ENCODE measurements around the gene SLK. TPM values are rescaled to one million over a fixed set of nuclear protein-coding genes. Genes with fewer than 3 reads are reported as not detected.

The SLK gene
- total and polyA plus RNA-seq, 7 donors: 15.6 to 96.1 (median 72.1) TPM

DNA sequence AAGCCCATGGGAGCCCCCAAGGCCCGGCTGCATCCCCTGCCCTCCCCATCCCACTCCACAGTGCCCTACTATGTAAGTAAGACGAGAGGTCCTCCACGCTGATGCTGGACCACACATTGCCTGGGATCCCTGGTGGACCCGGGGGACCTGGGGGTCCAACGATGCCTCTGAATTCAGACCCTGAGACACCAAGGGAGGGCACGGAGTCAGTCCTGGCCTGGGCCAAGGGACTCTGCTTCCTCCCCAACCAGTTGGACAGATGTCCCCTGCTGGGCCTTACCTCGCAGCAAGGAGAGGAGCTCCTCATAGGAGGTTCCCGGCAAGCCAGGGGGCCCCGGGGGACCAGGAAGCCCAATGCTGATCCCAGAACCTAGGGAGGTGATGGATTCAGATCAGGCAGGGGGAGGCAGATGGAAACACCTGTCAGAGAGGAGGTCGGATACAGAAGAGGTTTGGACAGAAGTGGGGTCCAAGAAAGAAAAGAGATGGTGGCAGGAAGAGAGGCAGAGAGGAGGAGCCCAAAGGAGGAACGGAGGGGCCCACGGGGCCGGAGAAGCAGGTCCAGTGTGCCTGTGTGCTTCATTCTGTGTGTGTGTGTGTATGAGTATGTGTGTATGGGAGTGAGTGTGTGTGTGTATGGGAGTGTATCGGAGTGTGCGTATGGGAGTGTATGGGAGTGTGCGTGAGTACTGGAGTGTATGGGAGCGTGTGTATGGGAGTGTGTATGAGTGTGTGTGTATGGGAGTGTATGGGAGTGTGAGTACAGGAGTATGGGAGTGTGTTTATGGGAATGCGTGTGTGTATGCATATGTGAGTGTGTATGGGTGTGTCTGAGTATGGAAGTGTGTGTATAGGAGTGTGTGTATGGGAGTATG is 68.5 kb downstream of the SLK start:
- H3K36me3 ChIP-seq: peaks cover 0 to 10% (median 0%) of the 10 kb centered on the region in 4 donors
- no peaks in the 10 kb centered on the region for H3K27me3 ChIP-seq
- no peaks in the 10 kb centered on the region for H3K9me3 ChIP-seq
- no peak for DNase-seq
- no peak for TF ChIP-seq POLR2AphosphoS5 (IDR thresholded peaks at IDR 0.05)
- TF ChIP-seq POLR2A (IDR thresholded peaks at IDR 0.05): no peak
- TF ChIP-seq EP300 (IDR thresholded peaks at IDR 0.05): no peak
- no peaks in the 10 kb centered on the region for H3K4me1 ChIP-seq
- WGBS, 2 donors: 85 to 86% methylated on average over 18 of the region's 18 CpGs
- intact Hi-C loops (cut with DNase I): no loop called here
- no peak overlapping the region for H3K4me3 ChIP-seq
- H3K27ac ChIP-seq: no peak overlapping the region

- intact Hi-C loops (cut with DNase I): no loop called here
- no peak for DNase-seq
- TF ChIP-seq CTCF (IDR thresholded peaks at IDR 0.05) (no peak), POLR2AphosphoS5 (IDR thresholded peaks at IDR 0.05) (no peak), EP300 (IDR thresholded peaks at IDR 0.05) (no peak), POLR2A (IDR thresholded peaks at IDR 0.05) (no peak)
- Histone ChIP-seq H3K4me3 (no peak overlapping the region), H3K9me3 (no peaks in the 10 kb centered on the region), H3K4me1 (no peaks in the 10 kb centered on the region), H3K36me3 (peaks cover 0 to 10% (median 0%) of the 10 kb centered on the region in 4 donors), H3K27me3 (no peaks in the 10 kb centered on the region), H3K27ac (no peak overlapping the region)
- WGBS, 2 donors: 60 to 84% methylated on average over 3 of the region's 3 CpGs
These were observed 69.1 kb downstream of the SLK start for GRCh38 chr10:104036069-104036384.

- Histone ChIP-seq H3K27ac (no peak overlapping the region), H3K27me3 (no peaks in the 10 kb centered on the region), H3K9me3 (no peaks in the 10 kb centered on the region), H3K4me3 (no peak overlapping the region), H3K36me3 (peaks cover 0 to 10% (median 0%) of the 10 kb centered on the region in 4 donors), H3K4me1 (no peaks in the 10 kb centered on the region)
- WGBS, 2 donors: 79 to 84% methylated on average over 21 of the region's 21 CpGs
- intact Hi-C loops (cut with DNase I): no loop called here
- TF ChIP-seq POLR2A (IDR thresholded peaks at IDR 0.05) (no peak), POLR2AphosphoS5 (IDR thresholded peaks at IDR 0.05) (no peak), CTCF (IDR thresholded peaks at IDR 0.05) (no peak), EP300 (IDR thresholded peaks at IDR 0.05) (no peak)
- no peak for DNase-seq
These were observed 69.7 kb downstream of the SLK start for GRCh38 chr10:104036518-104037260.

DNA sequence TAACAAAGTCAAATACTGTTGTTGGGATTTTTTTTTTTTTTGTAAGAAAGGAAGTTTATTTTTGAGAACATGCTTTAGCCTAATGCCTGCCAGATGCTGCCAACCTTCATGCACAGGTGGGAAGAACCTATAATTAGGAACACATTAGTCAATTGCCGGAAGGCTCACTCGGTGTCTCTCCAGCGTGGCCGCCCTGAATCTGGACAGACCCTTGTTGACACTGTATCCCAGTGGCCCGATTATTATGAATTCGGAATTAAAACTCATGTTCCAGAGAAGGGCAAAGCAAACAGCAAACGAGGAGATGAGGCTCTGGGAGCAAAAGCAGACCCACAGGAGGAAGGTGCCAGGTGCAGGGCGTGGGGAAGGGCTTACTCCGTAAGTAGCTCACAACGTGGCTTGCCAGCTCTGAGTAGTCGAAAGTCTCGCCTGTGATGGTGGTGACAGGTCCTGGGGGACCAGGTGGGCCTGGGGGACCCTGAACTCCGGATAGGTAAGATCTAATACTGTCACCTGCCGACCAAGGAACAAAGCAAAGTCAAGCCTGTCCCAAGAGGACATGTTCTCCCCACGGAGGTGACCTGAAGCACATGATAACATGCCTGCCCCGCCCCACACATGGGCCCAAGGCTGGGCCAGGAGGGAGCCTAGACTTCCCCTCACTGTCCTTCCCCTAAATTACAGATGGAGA is 70.5 kb downstream of the SLK start:
- intact Hi-C loops (cut with DNase I): no loop called here
- Histone ChIP-seq H3K9me3 (no peaks in the 10 kb centered on the region), H3K36me3 (peaks cover 0 to 4% (median 0%) of the 10 kb centered on the region in 4 donors), H3K27ac (no peak overlapping the region), H3K4me3 (no peak overlapping the region), H3K27me3 (no peaks in the 10 kb centered on the region), H3K4me1 (no peaks in the 10 kb centered on the region)
- TF ChIP-seq EP300 (IDR thresholded peaks at IDR 0.05) (no peak), POLR2AphosphoS5 (IDR thresholded peaks at IDR 0.05) (no peak), CTCF (IDR thresholded peaks at IDR 0.05) (no peak), POLR2A (IDR thresholded peaks at IDR 0.05) (no peak)
- no peak for DNase-seq
- 74 to 85% methylated on average over 16 of the region's 16 CpGs for WGBS, 2 donors

GRCh38 chr10:104038537-104038936 is 71.6 kb downstream of the SLK start:
- WGBS, 2 donors: 91 to 95% methylated on average over 8 of the region's 8 CpGs
- DNase-seq: no peak
- Histone ChIP-seq H3K9me3 (no peaks in the 10 kb centered on the region), H3K4me1 (no peaks in the 10 kb centered on the region), H3K4me3 (no peak overlapping the region), H3K27me3 (no peaks in the 10 kb centered on the region), H3K36me3 (no peaks in the 10 kb centered on the region), H3K27ac (no peak overlapping the region)
- intact Hi-C loops (cut with DNase I): no loop called here
- TF ChIP-seq POLR2AphosphoS5 (IDR thresholded peaks at IDR 0.05) (no peak), CTCF (IDR thresholded peaks at IDR 0.05) (no peak), POLR2A (IDR thresholded peaks at IDR 0.05) (no peak), EP300 (IDR thresholded peaks at IDR 0.05) (no peak)
